Loucy (cell line): ENCODE data around the gene HOXB8.

Experiments
- CTCF ChIP-seq: fragments of 200-600 bp; sonication (generic); conservative IDR thresholded peaks from 2 replicates; pipeline ENCODE4 v1.5.1; 2014; ENCODE audit warnings: mild to moderate bottlenecking, antibody characterized with exemption, low read length
- EZH2phosphoT487 ChIP-seq: fragments of 200-600 bp; IDR thresholded peaks from 2 replicates; pipeline ENCODE4 v1.6.1; 2018; ENCODE audit warnings: antibody characterized with exemption, mild to moderate bottlenecking, moderate library complexity, borderline replicate concordance

- TF ChIP-seq CTCF: no peak
- no peak for TF ChIP-seq EZH2phosphoT487
Measured at GRCh38 chr17:48562934-48563333, 52.2 kb downstream of the HOXB8 start.
